GM19238 (cell line): Measurements from ENCODE around the gene KDM2B.
"Not testable (repeated sequence)": the region's sequence is repeated elsewhere in the genome, so short reads cannot be mapped to it uniquely, and the experiment has no call there.

Experiments used
- DNase-seq: peaks from one replicate; pipeline ENCODE4 v3.0.0; 2011; ENCODE audit warnings: low spot score; ENCODE audit not compliant: insufficient read length

Gene KDM2B

DNA sequence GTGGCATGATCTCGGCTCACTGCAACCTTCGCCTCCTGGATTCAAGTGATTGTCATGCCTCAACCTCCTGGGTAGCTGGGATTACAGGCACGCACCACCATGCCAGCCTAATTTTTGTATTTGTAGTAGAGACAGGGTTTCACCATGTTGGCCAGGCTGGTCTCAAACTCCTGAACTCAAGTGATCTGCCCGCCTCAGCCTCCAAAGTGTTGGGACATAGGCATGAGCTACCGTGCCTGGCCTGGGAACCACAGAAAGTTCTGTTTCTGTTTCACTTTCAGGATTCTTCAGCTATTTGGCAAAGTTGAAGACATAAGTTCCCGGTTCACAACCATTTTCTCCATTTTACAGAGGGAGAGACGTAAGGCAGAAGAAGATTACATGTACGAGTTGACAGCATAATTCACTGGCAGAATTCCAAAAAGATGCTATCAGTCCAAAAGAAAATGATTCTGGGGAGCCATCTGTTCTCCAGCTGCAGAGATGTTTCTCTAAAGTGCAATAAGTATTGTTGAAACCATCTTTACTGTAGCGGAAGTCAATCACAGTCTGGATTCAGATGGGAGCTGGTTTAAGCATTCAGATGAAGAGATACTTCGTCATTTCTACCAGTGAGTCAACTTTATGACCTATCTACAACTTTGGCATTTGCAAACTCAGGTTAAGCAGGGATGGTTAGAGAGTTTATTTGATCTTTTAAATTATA is 189.1 kb downstream of the KDM2B start:
- peak; percentile 17 for DNase-seq

DNA sequence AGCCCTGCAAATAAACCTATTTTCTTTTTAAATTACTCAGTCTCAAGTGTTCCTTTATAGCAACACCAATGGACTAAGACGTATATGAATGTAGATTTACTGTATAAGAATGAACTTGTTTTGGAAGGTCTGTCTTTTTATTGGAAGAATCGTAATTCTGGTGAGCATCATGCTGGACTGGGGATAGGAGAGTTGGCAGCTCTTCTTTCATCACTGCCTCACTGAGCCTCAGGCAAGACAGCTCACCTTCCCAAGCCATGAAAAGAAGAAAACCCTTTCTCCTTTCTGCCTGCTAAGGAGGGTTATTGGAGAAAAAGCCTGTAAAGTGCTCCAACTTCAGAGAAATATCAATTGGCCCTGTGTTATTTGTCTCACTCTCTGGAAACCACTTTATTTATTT is 190.0 kb downstream of the KDM2B start:
- DNase-seq = no peak

DNA sequence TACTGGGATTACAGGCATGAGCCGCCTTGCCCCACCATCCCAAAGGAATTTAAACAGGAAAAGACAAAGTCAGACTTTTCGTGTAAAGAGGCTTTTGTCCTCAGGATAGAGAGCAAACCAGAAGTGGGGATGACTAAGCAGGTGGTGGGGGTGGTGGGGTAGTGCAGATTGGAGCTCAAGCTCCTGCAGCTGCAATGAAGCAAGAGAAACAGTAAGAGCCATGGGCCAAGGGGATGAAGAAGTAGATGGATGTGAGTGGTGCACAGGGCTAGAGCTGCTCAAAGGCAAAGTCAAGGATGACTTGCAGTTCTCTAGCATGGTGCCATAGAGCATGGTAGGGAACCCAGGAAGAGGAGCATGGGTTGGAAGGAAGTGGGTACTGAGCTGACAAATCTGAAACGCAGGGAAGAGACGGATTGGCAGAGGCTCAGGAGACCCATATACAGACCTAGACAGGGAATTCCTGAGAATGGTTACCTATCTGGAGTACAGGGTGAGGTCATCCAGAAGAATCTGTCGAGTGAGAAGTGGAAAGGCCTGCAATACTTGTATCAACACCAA is 192.3 kb downstream of the KDM2B start:
- no peak for DNase-seq

DNA sequence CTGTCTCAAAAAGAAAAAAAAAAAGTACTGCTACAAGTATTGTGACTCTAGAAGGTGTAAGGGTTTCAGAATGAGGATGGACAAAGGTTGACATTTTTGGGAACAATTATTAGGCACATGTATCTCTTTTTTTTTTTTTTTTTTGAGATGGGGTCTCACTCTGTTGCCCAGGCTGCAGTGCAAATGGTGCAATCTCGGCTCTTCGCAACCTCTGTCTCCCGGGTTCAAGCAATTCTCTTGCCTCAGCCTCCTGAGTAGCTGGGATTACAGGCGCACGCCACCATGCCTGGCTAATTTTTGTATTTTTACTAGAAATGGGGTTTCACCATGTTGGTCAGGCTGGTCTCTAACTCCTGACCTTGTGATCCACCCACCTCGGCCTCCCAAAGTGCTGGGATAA is 195.9 kb downstream of the KDM2B start:
- not testable (repeated sequence) for DNase-seq

DNA sequence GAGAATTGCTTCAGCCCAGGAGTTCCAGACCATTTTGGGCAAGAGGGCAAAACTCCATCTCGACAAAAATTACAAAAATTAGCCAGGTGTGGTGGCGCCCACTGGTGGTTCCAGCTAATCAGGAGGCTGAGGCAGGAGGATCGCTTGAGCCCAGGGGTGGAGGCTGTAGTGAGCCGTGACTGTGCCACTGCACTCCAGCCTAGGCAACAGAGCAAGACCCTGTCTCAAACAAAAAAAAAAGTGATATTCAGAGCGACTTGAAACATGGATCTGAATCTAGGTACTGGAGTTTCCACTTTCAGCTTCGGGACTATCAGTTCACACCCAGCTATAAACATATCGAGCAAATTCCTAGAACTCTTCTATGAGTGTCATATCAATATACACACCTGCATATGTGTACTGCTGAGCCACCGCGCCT is 197.2 kb downstream of the KDM2B start:
- no peak for DNase-seq

DNA sequence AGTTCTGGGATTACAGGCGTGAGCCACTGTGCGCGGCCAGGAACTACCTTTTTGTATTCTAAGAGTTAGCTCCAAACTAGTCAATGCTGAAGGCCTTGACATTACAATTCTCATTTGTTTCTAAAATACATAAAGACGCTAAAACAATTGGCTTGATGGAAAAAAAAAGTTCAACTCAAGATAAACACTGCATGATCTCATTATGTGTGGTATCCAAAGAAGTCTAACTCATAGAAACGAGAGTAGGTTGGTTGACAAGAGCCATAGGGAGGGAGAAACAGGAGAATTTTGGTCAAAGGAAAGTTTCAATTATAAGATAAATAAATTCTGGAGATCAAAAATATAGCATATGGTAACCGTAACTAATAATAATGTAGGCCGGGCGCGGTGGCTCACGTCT is 200.9 kb downstream of the KDM2B start:
- no peak for DNase-seq
